Esophagus squamous epithelium (tissue), 5 donors: ENCODE results near the gene ANKS1B. TPM values are rescaled to one million over a fixed set of nuclear protein-coding genes. Genes with fewer than 3 reads are reported as not detected.

Experiments used
- DNase-seq: peaks from one replicate; lab custom pipeline; 2025; lab: John Stamatoyannopoulos, UW
- H3K27ac ChIP-seq, 4 donors: fragments of 200-600 bp; sonication (generic); one replicate each; pipeline ENCODE4 v1.5.1; 2016 to 2019; ENCODE audit warnings: mild to moderate bottlenecking in 1 of 4
- H3K27me3 ChIP-seq, 4 donors: fragments of 200-600 bp; sonication (generic); 1 replicate in 3 of 4; 2 replicates in 1 of 4; pipeline versions ENCODE4 v1.5.1 to v1.6.0; 2017 to 2021; ENCODE audit warnings: antibody characterized with exemption in 1 of 4
- H3K36me3 ChIP-seq, 3 donors: fragments of 200-600 bp; sonication (generic); one replicate each; pipeline ENCODE4 v1.5.1; 2016 to 2019
- H3K4me1 ChIP-seq, 3 donors: fragments of 200-600 bp; sonication (generic); one replicate each; pipeline ENCODE4 v1.5.1; 2017 to 2019
- H3K4me3 ChIP-seq, 4 donors: fragments of 200-600 bp; sonication (generic); 1 replicate in 3 of 4; 2 replicates in 1 of 4; pipeline ENCODE4 v1.5.1; 2016 to 2019; ENCODE audit warnings: mild to moderate bottlenecking in 2 of 4, moderate library complexity in 1 of 4
- H3K9me3 ChIP-seq, 3 donors: fragments of 200-600 bp; sonication (generic); one replicate each; pipeline ENCODE4 v1.5.1; 2016 to 2019
- CTCF ChIP-seq, 6 experiments: fragments of 450-650 bp in 4 of 6; fragments of 200-600 bp in 2 of 6; sonication (generic) in 2 of 6; IDR thresholded peaks; one replicate each; pipeline ENCODE4 v1.5.1; 2016 to 2019; ENCODE audit warnings: antibody characterized with exemption in 6 of 6, mild to moderate bottlenecking in 4 of 6, moderate library complexity in 4 of 6
- POLR2A ChIP-seq, 4 donors: fragments of 450-650 bp; IDR thresholded peaks; one replicate each; pipeline ENCODE4 v1.6.1; 2017; ENCODE audit warnings: antibody characterized with exemption in 4 of 4, mild to moderate bottlenecking in 4 of 4, moderate library complexity in 3 of 4
- WGBS, 2 donors: methylation state at CpG; one replicate each; pipeline ENCODE4 v1.1.5; 2018; 5-methylcytosine and 5-hydroxymethylcytosine counted together
- intact Hi-C: fragments of 100-400 bp; cut with DNase I; formaldehyde crosslinking; loops from one replicate; pipeline ENCODE4 v1.15.0; 2022
- total RNA-seq, 4 donors: library from RNA; depleted of rRNA; stranded (reverse); fragments of >200 nt; gene quantifications; one replicate each; pipeline ENCODE4 v1.1.0, GENCODE V29; 2016
- donor health status: DM: yes; HTN: yes; CAD: no.

ANKS1B gene
- total RNA-seq, 4 donors from 2014 or later = 1.6 to 15.8 (median 8.1) TPM

GRCh38 chr12:98783420-98783819, 1201.3 kb downstream of the ANKS1B start:
- TF ChIP-seq CTCF (IDR thresholded peaks at IDR 0.05) = no peak
- TF ChIP-seq POLR2A (IDR thresholded peaks at IDR 0.05) = no peak
- no peaks in the 10 kb centered on the region for H3K27me3 ChIP-seq
- intact Hi-C loops = no loop called here
- WGBS, 2 donors = 86 to 90% methylated on average over 2 of the region's 2 CpGs
- no peak overlapping the region for H3K4me3 ChIP-seq
- no peak overlapping the region for H3K27ac ChIP-seq
- no peaks in the 10 kb centered on the region for H3K36me3 ChIP-seq
- no peaks in the 10 kb centered on the region for H3K9me3 ChIP-seq
- H3K4me1 ChIP-seq = no peaks in the 10 kb centered on the region
- no peak for DNase-seq

- intact Hi-C loops = no loop called here
- DNase-seq = no peak
These were observed 1204.5 kb downstream of the ANKS1B start for GRCh38 chr12:98780261-98780660.

GRCh38 chr12:98772818-98773217, 1211.9 kb downstream of the ANKS1B start:
- TF ChIP-seq CTCF (IDR thresholded peaks at IDR 0.05) (no peak), POLR2A (IDR thresholded peaks at IDR 0.05) (no peak)
- H3K4me1 ChIP-seq = no peaks in the 10 kb centered on the region
- H3K4me3 ChIP-seq = no peak overlapping the region
- no peak overlapping the region for H3K27ac ChIP-seq
- H3K36me3 ChIP-seq = no peaks in the 10 kb centered on the region
- DNase-seq = no peak
- no peaks in the 10 kb centered on the region for H3K9me3 ChIP-seq
- intact Hi-C loops = no loop called here
- 95 to 97% methylated on average over 3 of the region's 3 CpGs for WGBS, 2 donors
- H3K27me3 ChIP-seq = no peaks in the 10 kb centered on the region

More at GRCh38 chr12:98780261-98780660, 1204.5 kb downstream of the ANKS1B start:
- Histone ChIP-seq H3K9me3 (no peaks in the 10 kb centered on the region), H3K27me3 (no peaks in the 10 kb centered on the region), H3K4me1 (no peaks in the 10 kb centered on the region), H3K36me3 (no peaks in the 10 kb centered on the region), H3K4me3 (no peak overlapping the region), H3K27ac (no peak overlapping the region)
- 57 to 63% methylated on average over 4 of the region's 4 CpGs for WGBS, 2 donors
- TF ChIP-seq CTCF (IDR thresholded peaks at IDR 0.05) (no peak), POLR2A (IDR thresholded peaks at IDR 0.05) (no peak)

- DNase-seq = no peak
- 86 to 93% methylated on average over 7 to 8 of the region's 8 CpGs for whole genome bisulfite sequencing, 2 donors
- no peaks in the 10 kb centered on the region for H3K9me3 ChIP-seq
- TF ChIP-seq CTCF (IDR thresholded peaks at IDR 0.05) = no peak
- no peak for TF ChIP-seq POLR2A (IDR thresholded peaks at IDR 0.05)
- intact Hi-C loops = no loop called here
- no peaks in the 10 kb centered on the region for H3K27me3 ChIP-seq
- H3K4me3 ChIP-seq = no peak overlapping the region
- H3K27ac ChIP-seq = no peak overlapping the region
- no peaks in the 10 kb centered on the region for H3K36me3 ChIP-seq
- no peaks in the 10 kb centered on the region for H3K4me1 ChIP-seq
These were observed 1212.7 kb downstream of the ANKS1B start for GRCh38 chr12:98771811-98772752.

- intact Hi-C loops = no loop called here
- H3K36me3 ChIP-seq = no peaks in the 10 kb centered on the region
- 83 to 85% methylated on average over 4 of the region's 4 CpGs for WGBS, 2 donors
- H3K27ac ChIP-seq = no peak overlapping the region
- no peaks in the 10 kb centered on the region for H3K27me3 ChIP-seq
- H3K4me1 ChIP-seq = no peaks in the 10 kb centered on the region
- no peak for DNase-seq
- no peak overlapping the region for H3K4me3 ChIP-seq
- TF ChIP-seq CTCF (IDR thresholded peaks at IDR 0.05) (no peak), POLR2A (IDR thresholded peaks at IDR 0.05) (no peak)
- H3K9me3 ChIP-seq = no peaks in the 10 kb centered on the region
These were observed 1214.5 kb downstream of the ANKS1B start for GRCh38 chr12:98770230-98770629.
